HL-60 (cell line): ENCODE results near the gene SPATA31D1.

ENCODE experiments used
- DNase-seq, 2 experiments: peaks; one replicate each; pipeline ENCODE4 v3.0.0-alpha.2; 2010 to 2020; ENCODE audit warnings: low read depth in 1 of 2, low spot score in 1 of 2
- H3K27ac ChIP-seq: fragments of 250-450 bp; sonication (Bioruptor Pico); replicated peaks from 2 replicates; pipeline ENCODE4 v1.5.1; 2020; ENCODE audit warnings: mild to moderate bottlenecking, moderate library complexity
- H3K27me3 ChIP-seq: fragments of 250-450 bp; sonication (Bioruptor Pico); 2 replicates; pipeline ENCODE4 v1.5.1; 2021; ENCODE audit warnings: mild to moderate bottlenecking, moderate library complexity; ENCODE audit not compliant: insufficient read depth, poor library complexity, severe bottlenecking
- H3K4me3 ChIP-seq: replicated peaks from 2 replicates; pipeline ENCODE4 v1.5.1; 2011; ENCODE audit warnings: mild to moderate bottlenecking, control low read depth, low read length; ENCODE audit not compliant: insufficient read depth
- GABPA ChIP-seq: IDR thresholded peaks from 2 replicates; pipeline ENCODE4 v1.6.1; 2012; ENCODE audit warnings: low read depth
- POLR2AphosphoS5 ChIP-seq: IDR thresholded peaks from 2 replicates; pipeline ENCODE4 v1.6.1; 2012; ENCODE audit warnings: low read depth
- SPI1 ChIP-seq: IDR thresholded peaks from 2 replicates; pipeline ENCODE4 v1.6.1; 2012; ENCODE audit warnings: low read depth, mild to moderate bottlenecking, borderline replicate concordance
- TF ChIP-seq, protein P1 (sequence below): IDR thresholded peaks from 2 replicates; pipeline ENCODE4 v1.6.1; 2012; ENCODE audit warnings: low read depth; ENCODE audit not compliant: insufficient replicate concordance
- TF ChIP-seq, protein P2 (sequence below): IDR thresholded peaks from one replicate; pipeline ENCODE4 v1.5.1; 2011; ENCODE audit warnings: low read length, control low read depth, inconsistent platforms; ENCODE audit not compliant: insufficient read depth

SPATA31D1 gene

DNA sequence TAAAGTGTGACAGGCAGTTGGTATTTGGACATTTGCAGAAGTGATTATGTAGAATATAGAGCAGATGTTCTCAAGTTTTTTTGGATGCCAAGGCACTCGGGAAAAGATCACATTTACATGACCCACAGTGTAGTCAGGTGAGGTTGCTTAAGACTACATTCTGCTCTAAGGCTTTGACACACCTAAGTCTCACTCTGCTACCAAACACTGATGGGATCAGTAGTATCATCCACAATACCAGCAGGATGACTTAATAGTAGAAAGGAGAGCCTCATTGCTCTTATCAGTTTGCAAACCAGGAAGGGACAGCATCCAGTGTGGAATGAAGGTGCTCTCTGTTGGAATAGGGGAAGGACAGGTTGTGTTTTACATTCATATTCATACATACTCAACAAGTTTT, 2.5 kb upstream of the SPATA31D1 start:
- TF ChIP-seq, protein P1, sequence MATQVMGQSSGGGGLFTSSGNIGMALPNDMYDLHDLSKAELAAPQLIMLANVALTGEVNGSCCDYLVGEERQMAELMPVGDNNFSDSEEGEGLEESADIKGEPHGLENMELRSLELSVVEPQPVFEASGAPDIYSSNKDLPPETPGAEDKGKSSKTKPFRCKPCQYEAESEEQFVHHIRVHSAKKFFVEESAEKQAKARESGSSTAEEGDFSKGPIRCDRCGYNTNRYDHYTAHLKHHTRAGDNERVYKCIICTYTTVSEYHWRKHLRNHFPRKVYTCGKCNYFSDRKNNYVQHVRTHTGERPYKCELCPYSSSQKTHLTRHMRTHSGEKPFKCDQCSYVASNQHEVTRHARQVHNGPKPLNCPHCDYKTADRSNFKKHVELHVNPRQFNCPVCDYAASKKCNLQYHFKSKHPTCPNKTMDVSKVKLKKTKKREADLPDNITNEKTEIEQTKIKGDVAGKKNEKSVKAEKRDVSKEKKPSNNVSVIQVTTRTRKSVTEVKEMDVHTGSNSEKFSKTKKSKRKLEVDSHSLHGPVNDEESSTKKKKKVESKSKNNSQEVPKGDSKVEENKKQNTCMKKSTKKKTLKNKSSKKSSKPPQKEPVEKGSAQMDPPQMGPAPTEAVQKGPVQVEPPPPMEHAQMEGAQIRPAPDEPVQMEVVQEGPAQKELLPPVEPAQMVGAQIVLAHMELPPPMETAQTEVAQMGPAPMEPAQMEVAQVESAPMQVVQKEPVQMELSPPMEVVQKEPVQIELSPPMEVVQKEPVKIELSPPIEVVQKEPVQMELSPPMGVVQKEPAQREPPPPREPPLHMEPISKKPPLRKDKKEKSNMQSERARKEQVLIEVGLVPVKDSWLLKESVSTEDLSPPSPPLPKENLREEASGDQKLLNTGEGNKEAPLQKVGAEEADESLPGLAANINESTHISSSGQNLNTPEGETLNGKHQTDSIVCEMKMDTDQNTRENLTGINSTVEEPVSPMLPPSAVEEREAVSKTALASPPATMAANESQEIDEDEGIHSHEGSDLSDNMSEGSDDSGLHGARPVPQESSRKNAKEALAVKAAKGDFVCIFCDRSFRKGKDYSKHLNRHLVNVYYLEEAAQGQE, result no peak
- TF ChIP-seq, protein P2, sequence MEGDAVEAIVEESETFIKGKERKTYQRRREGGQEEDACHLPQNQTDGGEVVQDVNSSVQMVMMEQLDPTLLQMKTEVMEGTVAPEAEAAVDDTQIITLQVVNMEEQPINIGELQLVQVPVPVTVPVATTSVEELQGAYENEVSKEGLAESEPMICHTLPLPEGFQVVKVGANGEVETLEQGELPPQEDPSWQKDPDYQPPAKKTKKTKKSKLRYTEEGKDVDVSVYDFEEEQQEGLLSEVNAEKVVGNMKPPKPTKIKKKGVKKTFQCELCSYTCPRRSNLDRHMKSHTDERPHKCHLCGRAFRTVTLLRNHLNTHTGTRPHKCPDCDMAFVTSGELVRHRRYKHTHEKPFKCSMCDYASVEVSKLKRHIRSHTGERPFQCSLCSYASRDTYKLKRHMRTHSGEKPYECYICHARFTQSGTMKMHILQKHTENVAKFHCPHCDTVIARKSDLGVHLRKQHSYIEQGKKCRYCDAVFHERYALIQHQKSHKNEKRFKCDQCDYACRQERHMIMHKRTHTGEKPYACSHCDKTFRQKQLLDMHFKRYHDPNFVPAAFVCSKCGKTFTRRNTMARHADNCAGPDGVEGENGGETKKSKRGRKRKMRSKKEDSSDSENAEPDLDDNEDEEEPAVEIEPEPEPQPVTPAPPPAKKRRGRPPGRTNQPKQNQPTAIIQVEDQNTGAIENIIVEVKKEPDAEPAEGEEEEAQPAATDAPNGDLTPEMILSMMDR, result no peak
- TF ChIP-seq POLR2AphosphoS5, result no peak
- no peak for TF ChIP-seq SPI1
- no peak for TF ChIP-seq GABPA
- Histone ChIP-seq H3K4me3 (no peak overlapping the region), H3K27ac (no peak overlapping the region), H3K27me3 (no peaks in the 10 kb centered on the region)
- DNase-seq, result no peak

DNA sequence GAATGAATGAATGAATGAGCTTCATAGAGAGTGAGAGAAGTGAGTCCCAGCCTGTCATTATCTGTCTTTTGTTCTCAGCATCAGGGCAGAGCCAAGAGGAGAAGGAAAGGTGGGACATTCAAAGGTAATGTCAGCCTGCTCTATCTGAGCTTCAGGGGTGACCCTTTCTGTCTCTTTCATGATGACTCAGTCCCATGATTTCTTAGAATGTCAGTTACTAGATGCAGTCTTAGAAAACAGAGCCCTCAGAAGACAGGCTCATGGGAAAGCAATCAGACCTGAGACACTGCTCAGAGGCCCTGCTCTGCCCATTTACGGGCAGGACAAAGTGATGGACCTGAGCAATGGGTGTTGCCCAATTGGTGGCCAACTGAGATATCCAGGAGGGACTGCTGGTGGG, 1.1 kb downstream of the SPATA31D1 start:
- TF ChIP-seq, protein P2, result no peak
- TF ChIP-seq GABPA, result no peak
- TF ChIP-seq, protein P1, result no peak
- TF ChIP-seq SPI1, result no peak
- no peak for TF ChIP-seq POLR2AphosphoS5
- no peak overlapping the region for H3K4me3 ChIP-seq
- no peak overlapping the region for H3K27ac ChIP-seq
- no peaks in the 10 kb centered on the region for H3K27me3 ChIP-seq
- DNase-seq, result no peak

DNA sequence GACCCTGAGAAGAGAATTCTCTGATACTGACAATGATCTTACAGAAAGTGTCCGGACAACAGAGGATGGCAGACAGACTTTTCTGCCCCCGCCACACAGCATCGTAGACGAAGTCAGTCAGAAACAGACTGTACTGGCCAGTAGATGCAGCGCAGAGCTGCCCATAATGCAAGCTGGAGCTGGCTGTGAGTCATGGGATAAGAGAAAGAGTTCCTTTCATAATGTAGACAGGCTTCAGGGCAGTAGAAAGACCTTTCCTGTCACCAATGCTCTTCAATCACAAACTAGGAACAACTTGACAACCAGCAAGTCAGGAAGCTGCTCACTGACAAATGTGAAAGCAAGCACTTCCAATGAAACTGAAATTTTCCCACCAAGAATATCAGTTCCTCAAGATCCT, 5.1 kb downstream of the SPATA31D1 start:
- H3K27me3 ChIP-seq, result no peaks in the 10 kb centered on the region
- H3K4me3 ChIP-seq, result no peak overlapping the region
- no peak for DNase-seq
- no peak for TF ChIP-seq GABPA
- TF ChIP-seq, protein P1, result no peak
- no peak for TF ChIP-seq POLR2AphosphoS5
- TF ChIP-seq SPI1, result no peak
- TF ChIP-seq, protein P2, result no peak
- no peak overlapping the region for H3K27ac ChIP-seq
